Spleen (tissue), 7 donors: ENCODE data around the gene INA.

Experiments
- CTCF ChIP-seq, 11 experiments: fragments of 200-600 bp in 7 of 11; fragments of 450-650 bp in 4 of 11; sonication (generic) in 4 of 11; IDR thresholded peaks in 8 of 11; conservative IDR thresholded peaks in 3 of 11; 1 replicate in 7 of 11; 2 replicates in 4 of 11; pipeline versions ENCODE4 v1.4.0 to v1.8.0; 2016 to 2021; ENCODE audit warnings: antibody characterized with exemption in 11 of 11, inconsistent platforms in 4 of 11, mild to moderate bottlenecking in 1 of 11
- POLR2AphosphoS5 ChIP-seq, 3 donors: sonication (generic); formaldehyde crosslinking; IDR thresholded peaks; one replicate each; pipeline ENCODE4 v1.5.1; 2017; ENCODE audit warnings: antibody characterized with exemption in 3 of 3
- donor health status: DM: no; HTN: no; CAD: no; lungs with moderate emphysema.
- donor health status: DM: no; HTN: no; CAD: no.
- donor health status: DM: no; HTN: no; CAD: no.

GRCh38 chr10:103227416-103227815, 49.5 kb upstream of the INA start:
- TF ChIP-seq CTCF (IDR thresholded peaks at IDR 0.05 in 8 of 11, conservative IDR thresholded peaks at IDR 0.05 in 3 of 11) = no peak
- TF ChIP-seq POLR2AphosphoS5 (IDR thresholded peaks at IDR 0.05) = no peak
